HEK293 (cell line): Measurements from ENCODE around the gene SLC22A16.
A peak's percentile ranks its signal among the peaks of the same experiment; 100 is the strongest.

ENCODE experiments used
- CTCF ChIA-PET: fragments of 350-600 bp; formaldehyde crosslinking; extraction: SDS; loops from one replicate; lab custom pipeline; 2021; ENCODE audit warnings: antibody characterized with exemption; lab: Yijun Ruan, JAX
- POLR2A ChIA-PET: fragments of 300-600 bp; formaldehyde crosslinking; extraction: SDS; loops from one replicate; lab custom pipeline; 2020; ENCODE audit warnings: antibody characterized with exemption, inconsistent platforms; lab: Yijun Ruan, JAX
- H3K27ac ChIP-seq: fragments of 200-500 bp; sonication (Bioruptor generic); 2 replicates; pipeline ENCODE4 v1.5.1; 2014; ENCODE audit warnings: low read depth, low read length, control low read depth, inconsistent platforms; ENCODE audit errors: extremely low read depth
- H3K36me3 ChIP-seq, 2 experiments: fragments of 200-500 bp in 1 of 2; sonication (Bioruptor generic) in 1 of 2; 1 replicate in 1 of 2; 2 replicates in 1 of 2; pipeline ENCODE4 v1.5.1; 2014 to 2017; ENCODE audit warnings: inconsistent platforms in 2 of 2, low read length in 2 of 2; ENCODE audit not compliant: control insufficient read depth in 2 of 2, insufficient read depth in 1 of 2
- H3K4me1 ChIP-seq: fragments of 200-500 bp; sonication (Bioruptor generic); 2 replicates; pipeline ENCODE4 v1.5.1; 2014; ENCODE audit warnings: mild to moderate bottlenecking, low read length, inconsistent platforms; ENCODE audit not compliant: control insufficient read depth, insufficient read depth
- H3K4me3 ChIP-seq: 2 replicates; pipeline ENCODE4 v1.5.1; 2011; ENCODE audit warnings: low read depth, mild to moderate bottlenecking, control low read depth, low read length, moderate library complexity
- H3K9me3 ChIP-seq: fragments of 200-500 bp; sonication (Bioruptor generic); 2 replicates; pipeline ENCODE4 v1.5.1; 2014; ENCODE audit warnings: low read depth, low read length, inconsistent platforms; ENCODE audit not compliant: control insufficient read depth, insufficient read depth
- FEZF1 ChIP-seq: fragments of 450-650 bp; formaldehyde crosslinking; IDR thresholded peaks from 2 replicates; pipeline ENCODE4 v1.5.1; 2016; ENCODE audit warnings: missing biosample characterization, missing genetic modification characterization
- HIC1 ChIP-seq: fragments of 450-650 bp; formaldehyde crosslinking; IDR thresholded peaks from 2 replicates; pipeline ENCODE4 v1.5.1; 2016; ENCODE audit warnings: missing biosample characterization, missing genetic modification characterization
- PRDM4 ChIP-seq: fragments of 450-650 bp; formaldehyde crosslinking; IDR thresholded peaks from 2 replicates; pipeline ENCODE4 v1.5.1; 2017; ENCODE audit warnings: missing biosample characterization, missing genetic modification characterization
- PRDM6 ChIP-seq: fragments of 450-650 bp; formaldehyde crosslinking; IDR thresholded peaks from 2 replicates; pipeline ENCODE4 v1.5.1; 2017; ENCODE audit warnings: missing biosample characterization, missing genetic modification characterization
- ZBTB1 ChIP-seq: fragments of 450-650 bp; formaldehyde crosslinking; IDR thresholded peaks from 2 replicates; pipeline ENCODE4 v1.5.1; 2016; ENCODE audit warnings: missing biosample characterization, missing genetic modification characterization
- ZIC2 ChIP-seq: fragments of 450-650 bp; formaldehyde crosslinking; IDR thresholded peaks from 2 replicates; pipeline ENCODE4 v1.5.1; 2016; ENCODE audit warnings: missing biosample characterization, missing genetic modification characterization
- ZNF133 ChIP-seq: fragments of 450-650 bp; formaldehyde crosslinking; IDR thresholded peaks from 2 replicates; pipeline ENCODE4 v1.5.1; 2016; ENCODE audit warnings: missing biosample characterization, missing genetic modification characterization
- ZNF146 ChIP-seq: fragments of 450-650 bp; formaldehyde crosslinking; IDR thresholded peaks from 2 replicates; pipeline ENCODE4 v1.5.1; 2016; ENCODE audit warnings: missing biosample characterization, missing genetic modification characterization
- ZNF19 ChIP-seq: fragments of 450-650 bp; formaldehyde crosslinking; IDR thresholded peaks from 2 replicates; pipeline ENCODE4; 2016; ENCODE audit warnings: missing biosample characterization, missing genetic modification characterization, low read depth
- ZNF37A ChIP-seq: fragments of 450-650 bp; IDR thresholded peaks from 2 replicates; pipeline ENCODE4 v1.5.1; 2018; ENCODE audit warnings: missing biosample characterization, missing genetic modification characterization
- ZNF404 ChIP-seq: fragments of 450-650 bp; formaldehyde crosslinking; IDR thresholded peaks from 2 replicates; pipeline ENCODE4 v1.5.1; 2017; ENCODE audit warnings: missing biosample characterization, missing genetic modification characterization
- ZNF521 ChIP-seq: fragments of 450-650 bp; formaldehyde crosslinking; IDR thresholded peaks from 2 replicates; pipeline ENCODE4 v1.5.1; 2017; ENCODE audit warnings: missing biosample characterization, mild to moderate bottlenecking, missing genetic modification characterization
- ZNF629 ChIP-seq: fragments of 450-650 bp; formaldehyde crosslinking; IDR thresholded peaks from 2 replicates; pipeline ENCODE4 v1.5.1; 2017; ENCODE audit warnings: missing biosample characterization, missing genetic modification characterization
- ZNF658 ChIP-seq: fragments of 450-650 bp; formaldehyde crosslinking; IDR thresholded peaks from 2 replicates; pipeline ENCODE4; 2016; ENCODE audit warnings: missing biosample characterization, missing genetic modification characterization
- ZNF830 ChIP-seq: fragments of 450-650 bp; IDR thresholded peaks from 2 replicates; pipeline ENCODE4 v1.5.0; 2018; ENCODE audit warnings: missing biosample characterization, missing genetic modification characterization, low read depth, mild to moderate bottlenecking, moderate library complexity
- ZNF837 ChIP-seq: fragments of 450-650 bp; formaldehyde crosslinking; IDR thresholded peaks from 2 replicates; pipeline ENCODE4 v1.5.1; 2016; ENCODE audit warnings: missing biosample characterization, missing genetic modification characterization
- ZXDB ChIP-seq: fragments of 450-650 bp; formaldehyde crosslinking; IDR thresholded peaks from 2 replicates; pipeline ENCODE4 v1.5.1; 2016; ENCODE audit warnings: missing biosample characterization, missing genetic modification characterization

The SLC22A16 gene

GRCh38 chr6:110520992-110521543 is 44.7 kb upstream of the SLC22A16 start:
- TF ChIP-seq ZNF837: no peak
- TF ChIP-seq ZNF404: no peak
- TF ChIP-seq FEZF1 (tag by site-specific recombination): no peak
- TF ChIP-seq ZNF658 (tag by site-specific recombination): no peak
- TF ChIP-seq HIC1 (tag by site-specific recombination): no peak
- TF ChIP-seq ZNF146: no peak
- TF ChIP-seq ZNF629: no peak
- TF ChIP-seq ZNF19 (tag by site-specific recombination): no peak
- no peak for TF ChIP-seq ZNF521 (tag by site-specific recombination)
- TF ChIP-seq ZNF37A: no peak
- CTCF ChIA-PET: interaction anchor here (1.6 kb wide), 1 partner anchor 94 kb away, joined by 4 read pairs; no protein-coding TSS in a partner anchor
- peaks cover 4% of the 10 kb centered on the region; the same call in 1 of the 2 replicates for H3K4me1 ChIP-seq
- POLR2A ChIA-PET: no interaction called here
- H3K27ac ChIP-seq: no peak overlapping the region
- H3K9me3 ChIP-seq: no peaks in the 10 kb centered on the region
- H3K36me3 ChIP-seq: no peaks in the 10 kb centered on the region
- H3K4me3 ChIP-seq: no peak overlapping the region

- Histone ChIP-seq H3K27ac (no peak overlapping the region), H3K4me3 (no peak overlapping the region), H3K36me3 (no peaks in the 10 kb centered on the region), H3K4me1 (peaks cover 4% of the 10 kb centered on the region; the same call in 1 of the 2 replicates), H3K9me3 (no peaks in the 10 kb centered on the region)
- POLR2A ChIA-PET: interaction anchor here (0.7 kb wide), 1 partner anchor 312 kb away, joined by 3 read pairs; no protein-coding TSS in a partner anchor
- 0 out of 2 replicates have a peak, but pooled peaks have one; percentile 13 for TF ChIP-seq ZIC2 (tag by site-specific recombination)
- peak; percentile 71; the same call in 1 of the 2 replicates for TF ChIP-seq PRDM4 (tag by site-specific recombination)
- no peak for TF ChIP-seq ZBTB1
- CTCF ChIA-PET: interaction anchor here (1.6 to 2.7 kb wide), 2 partner anchors 7 to 94 kb away, joined by 4 to 26 read pairs; no protein-coding TSS in a partner anchor
Measured at GRCh38 chr6:110520209-110520965, 44.0 kb upstream of the SLC22A16 start.

- Histone ChIP-seq H3K4me3 (no peak overlapping the region), H3K36me3 (no peaks in the 10 kb centered on the region), H3K9me3 (no peaks in the 10 kb centered on the region), H3K27ac (no peak overlapping the region), H3K4me1 (peaks cover 8% of the 10 kb centered on the region)
- ChIA-PET POLR2A (interaction anchor here (0.6 kb wide), 2 partner anchors 44 to 45 kb away, joined by 5 to 7 read pairs; no protein-coding TSS in a partner anchor), CTCF (interaction anchor here (0.6 to 2.7 kb wide), 12 partner anchors 10 to 476 kb away, joined by 3 to 26 read pairs (median 4); no protein-coding TSS in a partner anchor)
- TF ChIP-seq ZXDB (tag by site-specific recombination): no peak
- no peak for TF ChIP-seq ZNF133 (tag by site-specific recombination)
- no peak for TF ChIP-seq ZNF830
- 0 out of 2 replicates have a peak, but pooled peaks have one; percentile 21 for TF ChIP-seq PRDM6 (tag by site-specific recombination)
Measured at GRCh38 chr6:110517601-110518281, 41.3 kb upstream of the SLC22A16 start.
